HG02798 (cell line): ENCODE measurements around the gene SETD7.
A peak's percentile ranks its signal among the peaks of the same experiment; 100 is the strongest.

Source experiments
- ATAC-seq: cut with Tn5 transposase; IDR thresholded peaks from one replicate; pipeline ENCODE4 v1.9.1; 2021; ENCODE audit warnings: mild to moderate bottlenecking; ENCODE audit not compliant: unreplicated experiment, poor library complexity

The SETD7 gene

DNA sequence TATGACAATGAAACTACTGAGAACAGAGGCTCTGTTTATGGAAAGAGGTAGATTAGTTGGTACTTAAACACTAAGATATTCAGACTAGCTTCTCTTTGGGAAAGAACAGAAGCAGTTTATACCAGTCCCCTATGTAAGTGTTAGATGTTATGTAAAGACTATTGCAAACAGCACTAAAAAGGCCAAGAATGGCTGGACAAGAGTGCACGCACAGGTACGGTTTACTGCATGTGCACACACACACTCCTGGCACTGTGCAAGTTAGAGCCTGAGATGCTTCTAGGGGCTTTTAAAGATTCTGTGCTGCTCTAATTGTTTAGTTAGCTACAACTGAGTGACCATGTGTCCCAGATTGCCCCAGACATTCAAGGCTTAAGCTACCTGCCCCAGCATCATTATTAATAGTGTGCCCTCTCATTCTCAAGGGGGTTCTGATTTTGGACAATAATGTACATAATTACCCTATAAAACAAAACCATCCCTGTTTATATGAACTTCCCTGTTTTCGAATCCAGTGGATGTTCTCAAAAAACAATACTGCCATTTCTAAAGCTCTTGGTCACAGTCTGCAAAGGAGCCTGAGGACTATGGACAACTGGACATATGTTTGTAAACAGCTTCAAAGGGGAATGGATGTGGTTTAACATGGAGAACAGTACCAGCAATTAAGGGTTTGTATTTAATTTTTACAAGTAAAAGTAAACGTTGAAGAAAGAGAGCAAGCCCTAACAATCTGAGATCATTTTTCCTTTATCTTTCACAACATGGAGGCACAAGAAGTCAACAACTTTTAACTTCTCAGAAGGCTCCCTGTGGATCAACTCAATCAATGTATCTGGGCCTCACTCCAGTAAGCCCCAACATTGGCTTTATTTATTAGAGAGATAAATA is 2.0 kb downstream of the SETD7 start:
- ATAC-seq, result no peak

DNA sequence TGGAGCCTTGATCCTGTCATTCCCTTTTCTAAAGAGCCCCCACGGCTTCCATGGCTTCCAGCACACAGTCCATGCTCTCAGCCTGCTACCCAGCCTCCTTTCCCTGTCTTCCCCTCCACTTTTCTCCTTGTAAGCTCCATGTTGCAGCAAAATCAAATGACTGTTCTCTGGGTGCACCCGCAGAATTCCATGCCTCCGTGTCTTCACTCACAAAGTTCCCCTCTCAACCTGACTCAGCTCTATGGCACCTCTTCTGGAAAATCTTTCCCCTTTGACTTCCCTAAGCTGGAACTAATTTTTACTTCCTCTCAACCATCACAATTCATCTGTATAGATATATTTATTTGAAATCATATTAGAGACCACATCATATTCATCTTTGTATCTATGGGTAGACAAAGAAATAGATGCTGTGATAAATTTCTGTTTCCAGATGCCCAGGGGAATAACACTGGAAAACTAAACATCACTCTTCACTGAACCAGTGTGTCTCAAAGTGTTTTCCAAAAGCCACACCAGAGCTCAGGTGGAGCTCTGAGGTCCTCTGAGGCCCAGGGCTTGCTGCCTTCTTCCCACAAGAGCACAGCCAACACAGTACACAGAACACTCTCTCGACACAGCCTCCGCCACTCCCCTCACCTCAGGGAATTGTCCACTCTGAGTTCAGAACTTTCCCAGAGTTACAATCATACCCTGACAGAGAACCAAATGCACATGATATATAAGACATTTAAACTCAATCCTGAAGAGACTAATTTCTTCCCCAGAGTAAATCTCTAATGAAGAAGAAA is 3.3 kb downstream of the SETD7 start:
- ATAC-seq, result no peak

DNA sequence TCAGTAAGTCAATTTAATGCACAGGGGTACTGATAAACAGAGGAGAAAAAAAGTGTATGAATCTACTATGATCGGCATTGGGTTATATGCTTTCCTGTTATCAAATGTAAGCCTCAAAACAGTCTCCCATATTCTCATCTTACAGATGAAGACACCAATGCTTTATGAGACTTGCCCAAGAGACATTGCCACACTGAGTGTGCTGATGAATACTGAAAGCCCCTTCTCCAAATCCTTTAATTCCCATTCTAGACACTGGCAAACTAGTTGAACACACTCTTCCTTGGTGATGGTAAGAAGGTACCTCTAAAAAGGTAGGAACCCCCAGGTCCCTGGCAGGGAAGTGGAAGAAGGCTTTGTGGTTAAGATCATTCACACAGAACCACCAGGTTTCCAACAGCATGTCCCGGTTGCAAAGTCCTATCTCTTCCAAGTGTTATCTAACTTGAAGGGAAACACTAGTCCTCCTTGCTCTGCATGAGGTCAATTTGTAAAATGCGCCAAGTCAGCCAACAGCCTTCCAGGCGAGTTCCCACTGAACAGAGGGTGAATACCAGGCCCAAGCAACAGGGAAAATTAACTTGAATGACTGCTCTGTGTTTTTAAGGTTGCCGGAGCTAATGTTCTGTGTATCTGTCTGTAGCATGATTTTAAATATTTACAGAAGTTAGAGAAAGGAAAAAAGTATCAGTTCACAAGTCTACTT is 5.1 kb downstream of the SETD7 start:
- no peak for ATAC-seq

- no peak for ATAC-seq
Observed at GRCh38 chr4:139547979-139548378, 8.0 kb downstream of the SETD7 start.

DNA sequence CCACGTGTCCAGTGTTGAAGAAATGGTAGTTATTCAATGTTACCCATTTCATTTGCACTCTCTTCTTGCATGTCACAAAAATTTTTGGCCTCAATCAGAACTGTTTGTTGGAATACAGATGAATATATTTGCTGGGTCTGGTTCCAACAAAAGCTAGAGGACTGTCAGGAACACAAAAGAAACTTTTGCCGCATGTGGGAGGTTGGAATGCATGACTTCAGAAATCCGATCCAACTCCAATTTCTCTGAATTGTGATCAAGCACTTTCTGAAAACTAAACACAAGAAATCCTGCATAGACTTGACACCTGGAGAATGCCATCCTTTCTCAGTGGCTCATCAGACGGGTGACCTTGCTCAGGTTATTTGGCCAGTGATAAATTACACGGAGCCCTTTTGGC is 15.4 kb downstream of the SETD7 start:
- no peak for ATAC-seq

DNA sequence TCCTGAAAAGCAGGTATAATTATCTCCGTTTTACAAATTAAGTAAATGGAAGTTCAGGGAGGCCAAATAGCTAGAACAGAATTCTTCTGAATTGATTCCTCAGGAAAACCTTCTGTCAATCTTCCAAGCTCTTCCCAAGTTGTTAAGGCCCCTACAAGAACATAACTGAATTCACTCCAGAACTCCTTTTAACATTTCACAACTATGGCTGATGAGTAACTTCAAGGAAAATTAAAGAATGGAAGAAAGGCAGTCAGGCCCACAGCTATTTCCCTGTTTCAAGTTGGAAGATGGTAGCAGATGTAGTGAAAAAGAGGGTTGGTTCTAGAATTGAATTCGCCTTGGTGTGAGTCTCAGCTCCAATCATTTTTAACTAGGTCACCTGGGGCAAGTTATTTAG is 15.9 kb downstream of the SETD7 start:
- ATAC-seq, result no peak

DNA sequence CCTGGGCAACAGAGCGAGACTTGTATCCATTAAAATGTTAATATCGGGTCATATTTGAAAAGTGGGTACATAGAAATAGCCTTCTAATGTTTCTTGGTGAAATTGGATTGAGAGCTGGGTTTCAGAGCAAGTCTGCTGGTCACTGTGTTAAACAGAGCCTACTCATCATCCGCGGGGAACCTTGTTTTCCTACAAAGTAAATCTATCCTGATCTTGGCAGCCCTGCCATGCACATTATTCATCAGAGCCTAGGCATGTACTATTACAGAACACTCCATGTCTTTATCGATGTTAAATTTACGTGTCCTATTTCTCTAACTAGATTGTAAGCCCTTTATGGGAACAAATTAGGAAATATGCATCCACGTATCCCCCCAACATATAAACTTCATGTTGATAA is 18.7 kb downstream of the SETD7 start:
- ATAC-seq, result no peak

DNA sequence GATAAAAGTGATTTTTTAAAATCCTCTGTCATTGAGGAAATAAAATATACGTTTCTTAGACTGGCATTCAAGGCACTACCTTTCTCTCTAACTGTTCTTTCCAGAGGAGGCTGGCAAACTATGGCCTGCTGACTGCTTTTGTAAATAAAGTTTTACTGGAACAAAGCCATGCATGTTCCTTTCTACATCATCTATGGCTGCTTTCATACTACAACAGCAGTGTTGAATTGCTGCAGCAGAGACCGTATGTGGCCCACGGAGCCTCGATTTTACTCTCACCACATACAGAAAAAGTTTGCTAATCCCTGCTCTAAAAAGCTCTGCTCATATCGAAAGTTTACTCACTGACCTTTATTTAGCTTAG is 20.2 kb downstream of the SETD7 start:
- ATAC-seq, result no peak

- ATAC-seq, result no peak
Observed at GRCh38 chr4:139535228-139535870, 20.7 kb downstream of the SETD7 start.

DNA sequence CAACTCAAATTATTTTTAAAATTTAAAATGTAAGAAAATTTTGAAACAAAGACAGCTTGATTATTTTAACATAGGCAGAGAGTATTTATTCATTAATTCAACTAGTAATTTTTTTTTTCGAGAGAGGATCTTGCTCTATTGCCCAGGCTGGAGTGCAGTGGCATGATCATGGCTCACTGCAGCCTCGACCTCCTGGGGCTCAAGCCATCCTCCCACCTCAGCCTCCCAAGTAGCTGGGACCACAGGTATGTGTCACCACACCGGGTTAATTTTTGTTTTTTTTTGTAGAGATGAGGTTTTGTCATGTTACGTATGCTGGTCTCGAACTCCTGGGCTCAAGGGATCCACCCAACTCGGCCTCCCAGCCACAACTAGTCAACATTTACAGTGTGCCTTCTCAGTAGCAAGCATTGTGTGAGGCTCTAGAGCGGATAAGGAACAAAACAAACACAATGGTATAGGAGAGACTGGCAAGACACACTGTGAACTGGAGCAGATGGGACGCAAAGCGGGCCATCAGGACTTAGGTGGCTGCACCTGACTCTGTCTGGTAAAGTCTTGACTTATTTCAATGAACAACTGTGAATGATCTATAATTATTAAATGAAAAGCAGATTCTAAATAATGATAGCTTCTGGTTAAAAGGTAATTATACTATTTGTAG is 21.6 kb downstream of the SETD7 start:
- ATAC-seq, result no peak

DNA sequence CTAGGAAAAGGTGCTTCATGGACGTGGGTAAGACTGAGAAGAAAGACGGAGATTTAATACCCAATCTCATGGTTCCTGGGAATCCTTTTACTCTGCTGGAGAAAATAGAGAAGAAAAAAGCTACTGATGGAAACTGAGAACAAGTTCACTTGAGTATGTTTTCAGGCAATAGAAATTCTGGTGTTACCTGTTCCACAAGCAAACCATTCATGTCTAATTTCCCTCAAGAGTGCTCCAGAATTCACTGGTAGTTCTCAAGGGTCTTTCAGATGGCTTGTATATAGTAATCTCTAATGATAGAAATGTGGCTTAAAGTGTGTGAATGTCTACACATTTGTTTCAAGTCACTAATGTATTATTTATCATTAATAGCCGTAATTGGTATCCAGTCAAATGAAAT is 22.5 kb downstream of the SETD7 start:
- no peak for ATAC-seq

DNA sequence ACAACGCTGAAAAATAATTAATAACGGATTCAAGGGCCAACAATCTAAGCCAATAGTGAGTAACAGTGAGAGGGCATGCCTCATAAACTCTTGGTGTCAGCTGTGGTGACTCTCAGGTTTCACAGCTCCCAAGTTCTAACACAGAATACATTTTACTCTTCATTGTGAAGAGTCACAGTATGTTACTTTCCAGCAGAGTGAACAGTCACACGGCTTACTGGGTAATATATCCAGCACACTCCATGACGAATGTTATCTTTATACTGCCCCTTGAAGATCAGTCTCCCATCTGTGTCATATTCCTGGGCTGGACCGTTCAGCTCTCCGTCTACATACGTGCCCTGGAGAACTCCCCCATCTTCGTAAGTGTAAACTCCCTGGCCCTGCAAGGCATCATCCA is 23.1 kb downstream of the SETD7 start:
- no peak for ATAC-seq

GRCh38 chr4:139530833-139531427 is 25.1 kb downstream of the SETD7 start:
- peak; percentile 65 for ATAC-seq

GRCh38 chr4:139528377-139529005 is 27.5 kb downstream of the SETD7 start:
- ATAC-seq, result peak; percentile 77

DNA sequence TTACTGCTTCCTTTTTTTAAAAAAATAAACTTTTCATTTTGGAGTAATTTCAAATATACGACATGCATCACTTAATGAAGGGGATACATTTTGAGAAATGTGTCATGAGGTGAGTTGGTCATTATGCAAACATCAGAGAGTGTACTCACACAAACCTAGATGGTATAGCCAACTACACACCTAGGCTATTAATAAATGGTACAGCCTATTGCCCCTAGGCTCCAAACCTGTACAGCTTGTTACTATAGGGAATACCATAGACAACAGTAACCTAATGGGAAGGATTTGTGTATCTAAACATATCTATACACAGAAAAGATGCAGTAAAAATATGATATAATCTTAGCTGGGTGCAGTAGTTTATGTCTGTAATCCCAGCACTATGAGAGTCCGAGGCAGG is 29.1 kb downstream of the SETD7 start:
- no peak for ATAC-seq

DNA sequence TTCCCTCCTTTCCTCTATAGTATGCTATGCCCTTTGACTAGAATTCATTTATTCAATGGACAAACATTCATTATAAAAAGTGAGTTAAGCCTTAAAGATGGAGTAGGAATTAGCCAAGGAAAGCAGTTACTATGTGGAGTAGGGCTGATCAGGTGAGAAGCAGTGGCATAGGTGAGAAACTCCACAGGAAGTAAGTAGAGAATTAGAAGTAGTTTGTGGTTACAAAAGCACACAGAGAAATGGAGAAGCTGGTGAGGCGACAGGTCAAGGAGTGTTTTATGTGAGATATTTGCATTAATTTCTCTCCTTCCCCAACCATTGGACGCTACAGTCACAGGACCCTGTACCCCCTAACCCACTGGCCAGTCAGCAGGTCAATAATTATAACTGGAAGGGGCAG is 30.6 kb downstream of the SETD7 start:
- peak; percentile 43 for ATAC-seq

- peak; percentile 41 for ATAC-seq
Observed at GRCh38 chr4:139524062-139524631, 31.9 kb downstream of the SETD7 start.

DNA sequence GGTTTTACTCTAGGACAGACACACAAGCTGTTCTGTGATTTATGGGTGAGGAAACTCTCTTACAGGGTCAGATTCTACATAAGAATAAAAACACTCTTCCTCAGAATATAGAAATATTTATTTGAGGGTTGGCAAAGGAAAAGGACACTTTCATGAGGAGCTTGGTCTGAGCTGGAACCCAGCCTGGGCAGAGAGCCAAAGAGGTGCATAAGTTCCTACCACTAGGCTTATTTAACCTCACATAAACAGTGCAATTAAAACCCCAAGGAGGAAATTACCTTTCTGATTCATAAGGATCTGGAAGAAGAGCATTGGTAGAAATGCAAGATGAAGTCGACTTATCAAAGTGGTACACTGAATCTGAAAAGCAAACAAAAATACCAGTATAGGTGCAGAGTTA is 32.9 kb downstream of the SETD7 start:
- ATAC-seq, result no peak

DNA sequence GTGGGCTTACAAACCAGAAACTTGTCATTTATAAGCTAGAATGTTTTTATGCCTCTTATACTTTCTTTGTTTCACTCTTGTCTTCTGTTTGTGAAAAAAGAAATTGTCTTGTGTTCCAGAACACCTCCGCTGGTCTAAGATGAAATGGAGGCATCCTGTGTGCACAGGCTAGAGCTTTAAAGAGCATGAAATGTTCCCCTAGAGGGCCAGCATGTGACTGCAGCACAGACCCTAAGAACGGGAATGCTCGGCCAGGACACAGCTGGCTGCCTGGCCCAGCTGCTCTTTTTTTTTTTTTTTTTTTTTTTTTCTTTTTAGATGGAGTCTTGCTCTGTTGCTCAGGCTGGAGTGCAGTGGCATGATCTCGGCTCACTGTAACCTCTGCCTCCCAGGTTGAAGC is 33.6 kb downstream of the SETD7 start:
- ATAC-seq, result no peak
